Muscle layer of duodenum (tissue), 2 donors: ENCODE results near the gene LPIN1.

Experiments
- H3K27ac ChIP-seq: one replicate; pipeline ENCODE4 v1.7.0; 2013; ENCODE audit warnings: mild to moderate bottlenecking, low read length
- H3K27me3 ChIP-seq: one replicate; pipeline ENCODE4 v1.7.0; 2013; ENCODE audit warnings: low read depth, mild to moderate bottlenecking, control low read depth, low read length
- H3K36me3 ChIP-seq, 2 donors: one replicate each; pipeline ENCODE4 v1.7.0; 2013; ENCODE audit warnings: low read length in 2 of 2, control low read depth in 1 of 2, mild to moderate bottlenecking in 1 of 2; ENCODE audit not compliant: insufficient read depth in 2 of 2, control insufficient read depth in 1 of 2
- H3K4me1 ChIP-seq, 2 donors: one replicate each; pipeline ENCODE4 v1.7.0; 2013; ENCODE audit warnings: low read length in 2 of 2, mild to moderate bottlenecking in 2 of 2, control low read depth in 1 of 2, moderate library complexity in 1 of 2; ENCODE audit not compliant: insufficient read depth in 2 of 2, control insufficient read depth in 1 of 2
- H3K4me3 ChIP-seq, 2 donors: one replicate each; pipeline ENCODE4 v1.7.0; 2013; ENCODE audit warnings: low read length in 2 of 2, low read depth in 1 of 2, mild to moderate bottlenecking in 1 of 2
- H3K9me3 ChIP-seq, 2 donors: one replicate each; pipeline ENCODE4 v1.7.0; 2013; ENCODE audit warnings: low read length in 2 of 2, control low read depth in 1 of 2, mild to moderate bottlenecking in 1 of 2; ENCODE audit not compliant: control insufficient read depth in 1 of 2
- donor health status: healthy.

LPIN1 gene

DNA sequence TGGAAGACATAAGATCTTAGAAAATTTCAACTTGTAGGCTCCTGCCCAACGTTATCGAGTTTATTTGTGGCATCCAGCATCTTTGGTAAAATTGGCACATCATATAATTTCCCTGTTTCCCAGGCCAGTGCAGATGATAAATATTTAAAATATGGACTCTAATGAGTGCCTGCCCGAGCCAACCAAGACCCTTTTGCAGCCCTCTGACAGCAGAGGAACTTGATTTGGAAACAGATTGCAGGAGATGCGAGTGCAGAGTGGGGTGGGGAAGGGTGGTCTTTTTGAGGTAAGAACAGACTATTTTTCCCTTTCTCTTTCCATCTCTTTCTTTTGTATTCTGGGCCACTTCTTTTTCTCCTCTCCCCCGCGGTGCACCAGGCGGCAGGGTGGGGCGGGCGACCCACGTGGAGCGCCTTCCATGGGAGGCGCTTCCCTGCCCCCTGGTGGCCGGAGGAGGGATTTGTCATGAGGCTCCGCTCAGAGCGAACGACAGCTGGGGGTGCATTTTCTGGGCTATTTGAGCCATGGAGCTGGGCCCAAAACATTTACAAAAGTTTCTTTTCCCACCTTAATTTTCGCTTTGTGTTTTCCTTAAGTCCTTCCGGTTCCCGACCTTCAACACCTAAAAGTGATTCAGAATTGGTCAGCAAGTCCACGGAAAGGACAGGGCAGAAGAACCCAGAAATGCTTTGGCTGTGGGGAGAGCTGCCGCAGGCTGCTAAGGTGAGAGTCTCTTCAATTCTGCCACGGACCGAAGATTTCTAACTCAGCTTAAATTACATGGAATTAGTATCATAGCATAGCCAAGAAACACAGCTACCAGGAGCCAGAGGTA lies 32.7 kb downstream of the LPIN1 start:
- peaks cover 0 to 6% of the 10 kb centered on the region in 2 donors for H3K4me1 ChIP-seq
- no peak overlapping the region for H3K27ac ChIP-seq
- no peaks in the 10 kb centered on the region for H3K27me3 ChIP-seq
- no peak overlapping the region for H3K4me3 ChIP-seq
- no peaks in the 10 kb centered on the region for H3K9me3 ChIP-seq
- H3K36me3 ChIP-seq = peaks cover 34 to 49% of the 10 kb centered on the region in 2 donors

DNA sequence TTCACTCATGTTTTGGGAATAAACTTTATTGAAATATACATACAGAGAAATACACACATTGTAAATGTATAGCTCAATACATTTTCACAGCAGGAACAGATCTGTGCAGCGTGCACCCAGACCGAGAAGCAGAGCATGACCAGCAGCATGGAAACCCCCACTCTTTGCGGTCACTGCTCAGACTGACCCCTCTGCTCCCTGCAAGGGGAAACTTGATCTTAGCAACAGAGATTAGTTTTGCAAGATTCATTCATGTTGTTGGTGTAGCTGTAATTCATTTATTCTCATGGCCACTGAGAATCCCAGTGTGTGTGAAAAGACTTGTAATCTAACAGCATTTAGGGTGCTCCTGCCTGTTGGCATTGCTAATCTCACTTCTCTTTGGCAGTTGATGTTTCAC lies 35.2 kb downstream of the LPIN1 start:
- Histone ChIP-seq H3K9me3 (no peaks in the 10 kb centered on the region), H3K36me3 (peaks cover 25 to 55% of the 10 kb centered on the region in 2 donors), H3K4me1 (peaks cover 0 to 11% of the 10 kb centered on the region in 2 donors), H3K27ac (no peak overlapping the region), H3K27me3 (no peaks in the 10 kb centered on the region), H3K4me3 (no peak overlapping the region)

- Histone ChIP-seq H3K9me3 (no peaks in the 10 kb centered on the region), H3K36me3 (peaks cover 45 to 82% of the 10 kb centered on the region in 2 donors), H3K4me1 (peaks cover 0 to 7% of the 10 kb centered on the region in 2 donors), H3K4me3 (peak overlapping the region in 1 of 2 donors; percentile 5), H3K27me3 (no peaks in the 10 kb centered on the region), H3K27ac (no peak overlapping the region)
These were observed 37.8 kb downstream of the LPIN1 start for GRCh38 chr2:11784280-11784679.

- Histone ChIP-seq H3K4me3 (peak overlapping the region; percentile 5 to 52), H3K27me3 (no peaks in the 10 kb centered on the region), H3K4me1 (peaks cover 0 to 5% of the 10 kb centered on the region in 2 donors), H3K27ac (no peak overlapping the region), H3K9me3 (no peaks in the 10 kb centered on the region), H3K36me3 (peaks cover 49 to 82% of the 10 kb centered on the region in 2 donors)
These were observed 38.5 kb downstream of the LPIN1 start for GRCh38 chr2:11784747-11785610.

DNA sequence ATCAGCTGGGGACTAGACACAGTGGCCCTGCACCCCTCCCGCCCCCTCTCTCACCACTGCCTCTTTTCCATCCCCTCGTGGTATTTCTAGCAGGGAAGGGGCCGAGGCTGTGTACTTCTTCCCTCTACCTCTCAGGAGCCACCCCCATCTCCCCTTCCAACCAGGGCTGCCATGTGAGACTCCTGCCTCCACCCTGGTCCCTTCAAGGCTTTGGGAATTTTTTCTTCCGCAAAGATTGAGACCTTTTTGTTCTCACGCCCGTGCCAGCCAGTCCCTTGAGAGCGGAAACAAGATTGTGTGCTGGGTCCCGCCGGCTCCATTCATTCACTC lies 39.1 kb downstream of the LPIN1 start:
- H3K27me3 ChIP-seq = no peaks in the 10 kb centered on the region
- no peak overlapping the region for H3K4me3 ChIP-seq
- no peak overlapping the region for H3K27ac ChIP-seq
- no peaks in the 10 kb centered on the region for H3K9me3 ChIP-seq
- peaks cover 0 to 5% of the 10 kb centered on the region in 2 donors for H3K4me1 ChIP-seq
- peaks cover 54 to 79% of the 10 kb centered on the region in 2 donors for H3K36me3 ChIP-seq

- H3K27me3 ChIP-seq = no peaks in the 10 kb centered on the region
- H3K4me3 ChIP-seq = no peak overlapping the region
- H3K9me3 ChIP-seq = no peaks in the 10 kb centered on the region
- H3K27ac ChIP-seq = no peak overlapping the region
- H3K4me1 ChIP-seq = peaks cover 0 to 5% of the 10 kb centered on the region in 2 donors
- H3K36me3 ChIP-seq = peaks cover 54 to 77% of the 10 kb centered on the region in 2 donors
These were observed 39.8 kb downstream of the LPIN1 start for GRCh38 chr2:11786191-11786590.

GRCh38 chr2:11786592-11786991 lies 40.2 kb downstream of the LPIN1 start:
- Histone ChIP-seq H3K4me1 (peaks cover 0 to 5% of the 10 kb centered on the region in 2 donors), H3K4me3 (no peak overlapping the region), H3K27me3 (no peaks in the 10 kb centered on the region), H3K27ac (no peak overlapping the region), H3K9me3 (no peaks in the 10 kb centered on the region), H3K36me3 (peaks cover 50 to 74% of the 10 kb centered on the region in 2 donors)

- Histone ChIP-seq H3K27me3 (no peaks in the 10 kb centered on the region), H3K4me3 (no peak overlapping the region), H3K9me3 (no peaks in the 10 kb centered on the region), H3K4me1 (peaks cover 0 to 5% of the 10 kb centered on the region in 2 donors), H3K27ac (no peak overlapping the region), H3K36me3 (peaks cover 50 to 74% of the 10 kb centered on the region in 2 donors)
These were observed 41.6 kb downstream of the LPIN1 start for GRCh38 chr2:11787991-11788390.

- H3K27me3 ChIP-seq = no peaks in the 10 kb centered on the region
- peaks cover 0 to 5% of the 10 kb centered on the region in 2 donors for H3K4me1 ChIP-seq
- no peak overlapping the region for H3K27ac ChIP-seq
- no peak overlapping the region for H3K4me3 ChIP-seq
- H3K9me3 ChIP-seq = no peaks in the 10 kb centered on the region
- H3K36me3 ChIP-seq = peaks cover 52 to 74% of the 10 kb centered on the region in 2 donors
These were observed 42.2 kb downstream of the LPIN1 start for GRCh38 chr2:11788461-11789124.

DNA sequence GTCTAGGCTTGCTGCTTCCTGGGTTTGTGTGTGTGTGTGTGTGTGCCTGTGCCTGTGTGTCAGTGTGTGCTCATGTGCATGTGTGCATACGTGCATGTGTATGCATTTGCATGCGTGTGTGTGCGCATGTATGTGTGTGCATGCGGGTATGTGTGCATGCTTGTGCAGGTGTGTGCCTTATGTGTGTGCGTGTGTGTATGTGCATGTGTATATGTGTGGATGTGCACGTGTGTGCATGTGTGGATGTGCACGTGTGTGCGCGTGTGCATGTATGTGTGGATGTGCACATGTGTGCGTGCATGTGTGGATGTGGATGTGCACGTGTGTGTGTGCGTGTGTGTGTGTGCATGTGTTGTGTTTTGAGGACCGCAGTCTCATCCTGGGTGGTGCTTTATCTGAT lies 42.8 kb downstream of the LPIN1 start:
- Histone ChIP-seq H3K9me3 (no peaks in the 10 kb centered on the region), H3K4me1 (peaks cover 0 to 5% of the 10 kb centered on the region in 2 donors), H3K36me3 (peaks cover 55 to 73% of the 10 kb centered on the region in 2 donors), H3K27ac (no peak overlapping the region), H3K4me3 (no peak overlapping the region), H3K27me3 (no peaks in the 10 kb centered on the region)

GRCh38 chr2:11790228-11790627 lies 43.8 kb downstream of the LPIN1 start:
- H3K9me3 ChIP-seq = no peaks in the 10 kb centered on the region
- H3K4me1 ChIP-seq = no peaks in the 10 kb centered on the region
- no peak overlapping the region for H3K4me3 ChIP-seq
- H3K27ac ChIP-seq = no peak overlapping the region
- peaks cover 63 to 79% of the 10 kb centered on the region in 2 donors for H3K36me3 ChIP-seq
- H3K27me3 ChIP-seq = no peaks in the 10 kb centered on the region
